GM12892 (cell line): ENCODE data around the gene MCC.

ENCODE experiments used
- POLR2A ChIP-seq: IDR thresholded peaks from 2 replicates; pipeline ENCODE4 v1.6.1; 2011; ENCODE audit warnings: low read depth, low read length, control low read depth
- POLR2AphosphoS5 ChIP-seq: IDR thresholded peaks from 2 replicates; pipeline ENCODE4 v1.6.1; 2011; ENCODE audit warnings: low read depth, low read length, control low read depth
- TAF1 ChIP-seq: IDR thresholded peaks from 2 replicates; pipeline ENCODE4 v1.6.1; 2011; ENCODE audit warnings: low read depth, mild to moderate bottlenecking, control low read depth, low read length, borderline replicate concordance

DNA sequence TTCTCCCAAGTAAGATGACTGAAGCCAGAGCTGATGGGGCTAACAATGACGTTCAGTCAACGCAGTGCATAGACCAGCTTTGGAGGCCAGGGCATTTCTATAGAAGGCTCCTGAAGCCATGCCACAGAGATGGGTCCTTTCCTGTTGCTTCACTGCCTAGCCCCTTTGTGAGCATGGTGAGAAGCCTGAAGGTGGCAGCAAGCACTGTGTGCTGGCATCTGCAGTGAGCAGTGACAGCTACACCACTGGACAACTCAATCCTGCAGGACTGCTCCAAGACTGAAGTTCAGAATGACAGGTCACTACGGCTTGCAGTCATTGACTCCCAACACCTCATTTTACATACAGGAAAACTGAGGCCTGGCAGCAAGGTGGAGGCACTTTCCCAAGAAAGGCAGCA lies 282.4 kb downstream of the MCC start:
- TF ChIP-seq POLR2A (no peak), TAF1 (no peak), POLR2AphosphoS5 (no peak)
